HG03159 (cell line): ENCODE results near the gene CMC1.
"Not testable (repeated sequence)": the region's sequence is repeated elsewhere in the genome, so short reads cannot be mapped to it uniquely, and the experiment has no call there.

Experiments used
- ATAC-seq: cut with Tn5 transposase; IDR thresholded peaks from one replicate; pipeline ENCODE4 v1.9.1; 2021; ENCODE audit warnings: mild to moderate bottlenecking, moderate library complexity; ENCODE audit not compliant: unreplicated experiment

CMC1 gene, protein sequence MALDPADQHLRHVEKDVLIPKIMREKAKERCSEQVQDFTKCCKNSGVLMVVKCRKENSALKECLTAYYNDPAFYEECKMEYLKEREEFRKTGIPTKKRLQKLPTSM

DNA sequence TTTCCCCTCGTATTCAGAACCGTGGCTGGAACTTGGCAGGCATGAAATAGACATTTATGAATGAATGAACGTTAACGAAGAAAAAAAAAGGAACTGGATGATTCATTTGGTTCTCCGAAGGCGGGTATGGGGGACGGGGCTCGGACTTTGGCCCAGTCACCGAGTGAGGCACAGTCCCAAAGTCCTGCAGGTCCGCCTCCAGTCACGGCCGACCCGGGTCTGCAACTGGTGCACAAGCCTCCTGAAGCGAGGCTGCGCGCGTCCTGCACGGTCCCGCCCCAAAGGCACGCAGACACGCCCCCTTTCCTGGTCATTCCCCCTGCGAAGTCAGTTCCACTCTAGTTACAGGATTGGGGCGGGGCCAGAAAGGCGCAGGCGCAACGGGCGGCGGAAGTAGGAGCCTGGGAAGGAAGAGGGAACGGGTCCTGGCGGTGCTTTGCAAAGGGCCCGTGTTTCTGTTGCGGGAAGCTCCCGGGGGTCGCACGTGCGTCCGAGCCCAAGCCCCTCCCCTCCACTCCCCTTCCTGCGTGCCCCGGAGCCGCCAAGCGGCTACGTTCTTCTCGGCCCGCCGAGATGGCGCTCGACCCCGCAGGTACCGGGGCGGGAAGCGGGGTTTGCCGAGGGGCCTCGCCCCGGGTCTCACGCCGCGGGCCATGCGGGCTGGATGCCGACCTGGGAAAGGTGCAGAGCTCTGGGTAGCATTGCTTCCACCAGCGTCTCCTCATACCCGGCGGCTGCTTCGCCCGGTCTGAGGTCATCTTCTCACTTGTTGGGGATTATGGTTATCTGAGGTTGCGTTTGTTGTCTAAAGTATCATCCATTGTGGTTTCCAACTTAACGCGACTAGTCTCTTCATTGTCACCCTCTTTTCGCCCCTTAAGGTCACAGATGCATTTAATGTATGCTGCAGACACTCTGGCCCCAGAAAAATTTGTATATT is at the start of gene CMC1:
TSS of gene CMC1 (plus strand) at position 399 of the 940 bp plus-strand sequence. CDS start at position 574, 175 bp downstream.
- ATAC-seq: peak; percentile 97

DNA sequence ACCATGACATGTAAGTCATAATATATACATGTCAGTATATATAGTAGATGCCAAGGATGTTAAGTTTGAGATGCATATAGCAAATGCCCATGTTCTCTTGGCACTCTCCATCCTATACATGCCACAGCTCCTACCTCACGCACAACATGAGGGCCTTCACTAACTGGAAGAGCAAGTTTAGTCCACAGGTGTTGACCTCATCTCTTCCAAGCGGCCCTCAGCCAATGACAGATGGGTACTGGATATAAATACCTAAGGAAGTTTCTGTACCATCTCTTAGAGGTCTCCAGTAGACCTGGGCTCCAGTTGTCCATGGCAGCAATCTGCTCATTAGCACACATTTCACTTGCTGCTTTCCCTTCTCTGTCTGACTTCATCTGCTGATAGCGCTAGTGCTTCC is 43.3 kb upstream of the CMC1 start:
- no peak for ATAC-seq

DNA sequence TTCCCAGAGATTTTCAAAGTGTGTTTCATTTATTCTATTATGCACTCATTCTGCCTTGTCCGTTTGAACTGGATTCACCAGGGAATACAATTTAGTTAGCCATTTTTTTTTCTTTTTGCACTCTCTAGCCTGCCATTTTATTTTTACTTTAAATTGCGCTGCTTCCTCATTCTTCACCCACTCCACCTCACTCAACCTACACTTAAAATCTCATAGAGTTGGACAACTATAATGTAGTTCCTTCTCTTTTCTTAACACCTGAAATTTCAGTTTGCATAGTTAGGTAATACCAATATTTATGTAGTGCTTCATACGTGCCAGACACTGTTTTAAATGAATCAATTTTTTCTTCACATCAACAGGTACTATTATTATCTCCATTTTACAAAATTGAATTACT is 42.4 kb upstream of the CMC1 start:
- no peak for ATAC-seq

DNA sequence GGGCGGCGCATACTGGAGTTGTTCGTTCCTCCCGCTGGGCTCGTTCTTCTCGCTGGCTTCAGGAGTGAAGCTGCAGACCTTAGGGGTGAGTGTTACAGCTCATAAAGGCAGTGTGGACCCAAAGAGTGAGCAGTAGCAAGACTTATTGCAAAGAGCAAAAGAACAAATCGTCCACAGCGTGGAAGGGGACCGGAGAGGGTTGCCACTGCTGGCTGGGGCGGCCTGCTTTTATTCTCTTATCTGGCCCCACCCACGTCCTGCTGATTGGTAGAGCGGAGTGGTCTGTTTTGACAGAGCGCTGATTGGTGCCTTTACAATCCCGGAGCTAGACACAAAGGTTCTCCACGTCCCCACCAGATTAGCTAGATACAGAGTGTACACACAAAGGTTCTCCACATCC is 41.8 kb upstream of the CMC1 start:
- not testable (repeated sequence) for ATAC-seq

DNA sequence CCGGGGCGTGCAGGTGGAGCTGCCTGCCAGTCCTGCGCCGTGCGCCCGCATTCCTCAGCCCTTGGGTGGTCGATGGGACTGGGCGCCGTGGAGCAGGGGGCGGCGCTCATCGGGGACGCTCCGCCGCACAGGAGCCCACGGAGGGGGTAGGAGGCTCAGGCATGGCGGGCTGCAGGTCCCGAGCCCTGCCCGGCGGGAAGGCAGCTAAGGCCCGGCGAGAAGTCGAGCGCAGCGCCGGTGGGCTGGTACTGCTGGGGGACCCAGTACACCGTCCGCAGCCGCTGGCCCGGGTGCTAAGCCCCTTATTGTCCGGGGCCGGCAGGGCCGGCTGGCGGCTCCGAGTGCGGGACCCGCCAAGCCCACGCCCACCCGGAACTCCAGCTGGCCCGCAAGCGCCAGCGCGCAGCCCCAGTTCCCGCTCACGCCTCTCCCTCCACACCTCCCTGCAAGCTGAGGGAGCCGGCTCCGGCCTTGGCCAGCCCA is 41.0 kb upstream of the CMC1 start:
- not testable (repeated sequence) for ATAC-seq

DNA sequence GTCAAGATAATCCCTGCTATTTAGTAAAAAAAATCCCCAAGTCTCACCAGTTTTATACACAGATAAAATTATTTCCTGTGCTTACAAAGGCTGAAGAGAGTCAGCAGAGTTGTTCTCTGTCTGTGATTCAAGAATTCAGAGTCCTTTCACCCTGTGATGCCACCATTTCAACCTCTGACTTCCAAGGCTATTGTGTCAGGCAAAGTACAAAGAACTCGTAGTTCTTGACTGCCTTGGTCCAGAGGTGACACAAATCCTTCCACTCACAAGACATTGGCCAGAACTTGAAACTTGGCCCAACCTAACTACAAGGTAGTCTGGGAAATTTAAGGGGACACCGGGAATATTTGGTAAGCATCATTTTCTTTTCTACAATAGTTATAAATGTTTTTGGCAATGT is 34.9 kb upstream of the CMC1 start:
- ATAC-seq: no peak

DNA sequence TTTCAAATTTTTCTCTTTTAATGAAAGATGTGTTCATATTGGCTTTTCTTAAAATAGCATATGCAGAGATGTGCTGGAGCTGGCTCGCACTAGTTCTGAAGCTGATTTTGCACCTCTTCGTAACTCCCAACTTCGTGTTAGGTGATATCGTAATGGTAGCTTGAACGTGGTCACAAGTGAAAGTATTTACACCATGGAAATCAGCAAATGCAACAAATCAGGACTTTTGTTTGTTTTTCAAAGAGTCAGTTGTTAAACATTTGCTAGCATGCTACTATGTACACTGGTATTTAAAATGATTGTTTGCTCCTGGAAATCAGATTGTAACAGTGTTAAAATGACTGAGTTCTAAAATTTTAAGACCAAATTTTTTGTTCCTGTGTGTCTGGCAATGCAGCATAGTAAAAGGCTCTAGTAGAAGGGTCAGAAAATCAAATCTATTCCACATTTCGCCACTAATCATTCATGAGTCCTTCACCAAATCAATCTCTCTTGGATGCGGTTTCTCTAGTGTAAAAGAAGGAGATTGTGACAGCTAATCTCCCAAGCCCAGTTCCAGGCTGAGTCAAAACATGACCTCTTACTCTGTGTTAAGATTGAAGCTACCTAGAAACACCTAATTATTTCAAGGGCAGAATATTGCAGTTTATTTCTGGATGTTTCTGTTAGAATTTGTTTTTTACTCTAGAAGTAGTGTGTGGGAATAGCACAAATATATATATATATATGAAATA is 34.3 kb upstream of the CMC1 start:
- no peak for ATAC-seq

DNA sequence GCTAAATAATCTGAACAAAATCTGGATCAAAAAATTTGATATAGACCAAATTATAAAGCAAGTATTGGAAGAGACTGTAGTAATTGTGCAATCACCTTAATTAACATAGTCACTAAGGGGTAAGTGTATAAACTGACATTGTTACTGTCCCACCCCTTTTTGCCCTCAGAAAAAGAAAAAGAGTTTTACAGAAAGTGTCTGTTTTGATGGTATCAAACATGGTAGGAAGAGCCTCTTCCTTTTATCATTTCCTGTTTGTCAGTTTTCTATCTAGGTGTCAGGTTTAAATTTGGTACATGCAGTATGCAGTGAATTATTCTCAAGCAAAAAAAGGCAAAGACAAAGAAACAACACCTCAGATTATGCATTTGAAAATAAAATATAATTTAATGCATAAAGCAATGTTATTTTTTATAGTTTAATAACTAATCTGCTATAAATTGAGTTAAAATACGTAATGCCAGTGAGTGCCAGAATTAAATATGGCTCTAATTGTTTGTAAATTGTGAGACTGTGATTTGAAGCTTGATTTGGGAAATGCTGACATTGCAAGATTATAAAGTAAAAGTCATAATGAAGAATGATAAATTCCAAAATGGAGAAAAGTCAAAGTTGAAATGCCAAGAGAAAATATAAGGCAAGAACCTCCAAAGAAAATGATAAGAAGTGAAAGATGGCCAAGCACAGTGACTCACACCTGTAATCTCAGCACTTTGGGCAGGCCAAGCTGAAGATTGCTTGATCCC is 30.3 kb upstream of the CMC1 start:
- no peak for ATAC-seq

DNA sequence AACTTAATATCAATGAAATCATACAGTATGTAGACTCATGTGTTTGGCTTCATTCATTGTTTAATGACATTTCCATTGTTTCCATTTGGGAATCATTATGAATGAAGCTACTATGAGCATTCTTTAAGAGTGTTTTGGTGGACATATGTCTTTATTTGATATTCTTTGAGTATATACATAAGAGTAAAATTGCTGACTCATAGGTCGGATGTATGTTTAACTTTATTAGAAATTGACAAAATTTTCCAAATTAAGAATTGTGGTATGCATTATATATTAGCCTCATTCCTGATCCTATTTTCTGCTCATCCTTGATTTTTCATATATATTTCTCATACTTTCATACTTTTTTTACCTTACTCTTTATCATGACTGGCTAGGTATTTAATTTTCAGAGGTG is 28.7 kb upstream of the CMC1 start:
- no peak for ATAC-seq

DNA sequence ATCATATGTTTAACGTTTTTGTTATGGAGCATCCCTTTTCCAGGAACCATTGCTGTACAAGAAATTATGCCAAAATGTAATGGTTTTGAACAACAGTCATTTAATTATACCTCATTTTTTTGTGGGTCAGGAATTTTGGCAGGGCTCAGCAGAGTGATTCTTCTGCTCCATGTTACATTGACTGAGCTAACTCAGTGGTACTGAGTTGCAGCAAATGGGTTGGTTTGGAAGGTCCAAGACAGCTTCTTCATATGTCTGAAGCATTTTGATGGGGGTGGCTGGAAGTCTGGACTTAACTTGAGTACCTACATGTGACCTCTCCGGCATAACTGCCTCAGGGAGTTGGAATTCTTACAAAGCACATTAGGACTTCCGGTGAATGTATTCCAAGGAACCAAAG is 26.0 kb upstream of the CMC1 start:
- no peak for ATAC-seq

DNA sequence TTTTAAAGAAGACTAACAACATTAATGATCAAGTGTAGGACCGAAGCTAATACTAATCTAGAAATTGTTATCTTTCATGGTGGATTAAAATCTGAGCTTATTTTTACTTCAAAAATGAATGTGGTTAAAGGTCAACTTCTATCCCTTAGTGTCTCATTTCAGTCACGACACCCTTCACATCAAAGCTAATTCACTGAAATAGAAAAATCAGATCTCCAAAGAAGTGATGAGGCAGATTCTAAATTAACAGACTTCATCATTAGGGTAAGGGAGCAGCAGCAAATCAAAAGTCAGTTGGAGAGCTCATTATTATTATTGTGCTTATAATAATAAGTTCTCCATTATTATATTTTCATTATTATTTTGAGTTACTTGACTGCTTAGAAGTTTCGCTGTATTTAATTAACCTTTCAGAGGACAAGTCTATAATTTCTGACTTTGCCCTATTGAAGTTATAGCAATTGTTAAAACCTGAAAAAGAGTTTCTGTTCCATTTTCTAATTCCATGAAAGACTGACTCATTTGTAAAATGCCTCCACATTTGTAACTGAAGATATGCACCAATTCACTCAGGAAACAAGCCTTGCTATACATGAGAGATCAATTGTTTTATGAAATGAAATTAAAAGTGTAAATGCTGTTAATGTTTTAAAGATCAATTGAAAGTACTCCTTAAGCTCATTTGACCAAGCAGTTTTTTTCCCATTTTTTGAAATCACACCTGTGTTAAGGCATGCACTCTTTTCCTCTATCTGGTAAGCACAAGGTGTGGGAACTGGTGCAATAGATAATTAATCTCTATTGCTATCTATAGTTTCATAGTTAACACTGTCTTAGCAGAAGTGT is 23.1 kb upstream of the CMC1 start:
- peak; percentile 71 for ATAC-seq

DNA sequence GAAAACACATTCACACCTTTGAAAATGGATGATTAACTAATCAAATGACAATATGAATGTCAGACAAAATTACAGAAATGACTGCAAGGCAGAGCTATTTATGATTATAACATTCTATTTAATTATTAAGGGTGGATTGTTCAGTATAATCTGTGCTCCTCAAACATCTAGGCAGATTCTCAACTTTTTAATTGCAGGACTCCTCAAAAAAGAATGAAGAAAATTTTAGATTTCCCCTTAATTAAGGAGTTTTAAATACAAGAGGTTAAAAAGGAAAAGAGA is 22.6 kb upstream of the CMC1 start:
- no peak for ATAC-seq

DNA sequence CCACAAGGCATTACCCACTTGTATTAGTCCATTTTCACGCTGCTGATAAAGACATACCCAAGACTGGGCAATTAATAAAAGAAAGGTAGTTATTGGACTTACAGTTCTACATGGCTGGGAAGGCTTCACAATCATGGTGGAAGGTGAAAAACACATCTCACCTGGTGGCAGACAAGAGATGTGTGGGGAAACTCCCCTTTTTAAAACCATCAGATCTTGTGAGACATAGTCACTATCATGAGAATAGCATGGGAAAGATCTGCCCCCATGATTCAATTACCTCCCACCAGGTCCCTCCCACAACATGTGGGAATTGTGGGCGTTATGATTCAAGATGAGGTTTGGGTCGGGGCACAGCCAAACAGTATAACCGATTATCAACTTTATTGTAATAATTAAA is 17.0 kb upstream of the CMC1 start:
- ATAC-seq: no peak

DNA sequence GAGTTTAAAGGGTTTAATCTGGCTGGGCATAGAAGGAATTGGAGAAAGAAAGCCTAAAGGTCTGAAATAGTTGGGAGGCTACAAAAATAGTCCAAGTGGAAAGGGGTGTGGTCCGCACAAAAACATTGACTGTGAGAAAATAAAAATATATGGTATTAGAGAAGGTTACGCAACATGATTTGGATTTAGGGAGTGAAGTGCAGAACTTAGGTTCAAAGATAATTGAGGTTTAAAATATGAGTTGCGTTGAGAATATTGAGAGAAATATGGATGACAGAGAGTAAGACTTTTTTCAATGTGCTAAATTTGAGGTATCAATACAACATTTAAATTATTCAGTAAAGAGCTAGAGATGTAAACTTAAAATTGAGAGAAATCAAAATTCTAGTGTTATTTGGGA is 15.4 kb upstream of the CMC1 start:
- no peak for ATAC-seq

DNA sequence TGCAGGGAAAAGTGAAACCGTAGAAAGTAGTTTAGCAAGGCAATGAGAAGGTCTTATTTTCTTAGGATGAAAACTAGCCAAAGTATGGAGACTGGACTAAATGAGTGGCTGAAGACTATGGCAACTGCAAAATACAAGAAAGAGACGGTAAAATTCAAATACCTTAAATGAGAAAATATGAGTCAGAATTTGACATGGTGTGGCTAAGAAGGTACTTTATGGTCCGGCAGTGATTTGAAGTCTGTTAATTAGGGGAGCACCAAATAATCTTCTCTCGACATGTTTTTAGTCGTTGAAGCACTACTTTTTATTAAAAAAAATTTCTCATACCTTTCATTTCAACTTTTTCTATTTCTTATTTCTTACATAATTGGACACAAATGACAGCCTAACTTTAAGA is 12.8 kb upstream of the CMC1 start:
- ATAC-seq: no peak

DNA sequence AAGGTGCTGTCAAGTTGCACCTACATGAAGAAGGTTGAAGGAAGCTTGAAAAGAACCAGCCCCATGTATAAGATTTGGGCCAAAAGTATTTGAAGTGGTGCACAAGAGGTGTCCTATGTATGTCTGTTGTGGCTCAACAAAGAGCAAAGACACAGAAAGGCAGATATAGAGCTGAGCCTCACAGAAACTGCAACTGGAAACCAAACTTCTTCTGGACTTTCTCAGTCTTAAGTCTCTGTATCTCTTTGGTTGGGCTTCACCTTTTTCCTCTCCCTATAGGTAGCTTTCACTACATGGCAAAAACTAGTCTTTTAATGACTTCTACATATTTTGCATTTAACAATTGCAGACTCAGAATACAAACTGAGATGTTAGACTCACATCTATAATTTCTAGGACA is 8.8 kb upstream of the CMC1 start:
- ATAC-seq: peak; percentile 60

DNA sequence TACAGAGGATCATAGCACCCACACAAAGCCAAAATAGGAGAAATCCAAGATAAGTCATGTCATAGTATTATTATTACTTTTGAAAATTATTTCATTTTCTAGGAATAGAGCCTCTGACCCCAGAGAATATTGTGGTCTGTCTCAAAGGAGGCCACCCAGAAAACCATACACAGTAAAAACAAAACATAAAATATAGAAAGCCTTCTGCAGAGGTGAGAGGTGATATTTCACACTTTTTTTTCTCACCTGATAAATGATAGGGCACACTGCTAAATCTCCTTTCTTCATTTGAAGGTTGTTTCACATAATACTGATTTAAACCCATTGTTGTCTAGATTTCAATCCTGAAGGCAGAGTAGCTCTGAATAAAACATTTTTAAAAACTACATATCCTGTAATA is 7.0 kb upstream of the CMC1 start:
- ATAC-seq: no peak

DNA sequence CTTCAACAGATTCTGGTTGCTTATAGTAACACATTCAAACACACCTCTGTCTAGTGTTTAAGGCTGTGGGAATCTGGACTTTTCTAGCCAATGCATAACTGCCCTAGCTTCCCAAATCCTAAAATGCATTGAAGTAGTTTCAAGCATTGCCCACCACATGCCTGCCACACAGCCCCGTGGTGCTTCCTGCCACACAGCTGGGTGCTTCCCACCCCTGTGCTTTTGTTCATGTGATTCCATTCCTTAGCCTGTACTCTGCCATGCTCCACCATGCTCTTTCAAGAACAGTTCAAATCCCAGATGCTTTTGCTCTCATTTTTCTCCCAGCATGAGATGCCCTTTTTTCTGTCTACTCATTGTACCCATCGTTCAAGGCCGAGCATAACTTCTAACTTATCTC is 2.3 kb upstream of the CMC1 start:
- ATAC-seq: no peak

DNA sequence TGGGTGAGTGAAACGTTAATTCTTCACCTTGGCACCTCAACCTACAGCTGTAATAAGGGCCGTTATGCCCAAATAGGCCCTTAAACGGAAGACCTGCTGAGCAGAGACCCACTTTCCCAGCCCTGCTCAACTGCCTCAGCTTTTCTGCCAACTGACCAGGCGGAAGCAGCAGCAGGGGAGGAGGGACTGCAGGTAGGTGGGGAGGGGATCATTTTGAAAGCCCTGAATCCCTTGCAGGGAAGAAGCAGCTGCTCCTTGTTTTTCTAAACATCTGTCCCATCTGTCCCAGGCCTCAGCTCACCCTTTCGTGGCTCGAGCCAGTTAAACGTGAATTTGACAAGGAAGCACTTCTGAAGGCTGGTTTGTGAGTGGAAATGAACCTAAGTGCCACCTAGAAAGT is 978 bp upstream of the CMC1 start:
- ATAC-seq: no peak

DNA sequence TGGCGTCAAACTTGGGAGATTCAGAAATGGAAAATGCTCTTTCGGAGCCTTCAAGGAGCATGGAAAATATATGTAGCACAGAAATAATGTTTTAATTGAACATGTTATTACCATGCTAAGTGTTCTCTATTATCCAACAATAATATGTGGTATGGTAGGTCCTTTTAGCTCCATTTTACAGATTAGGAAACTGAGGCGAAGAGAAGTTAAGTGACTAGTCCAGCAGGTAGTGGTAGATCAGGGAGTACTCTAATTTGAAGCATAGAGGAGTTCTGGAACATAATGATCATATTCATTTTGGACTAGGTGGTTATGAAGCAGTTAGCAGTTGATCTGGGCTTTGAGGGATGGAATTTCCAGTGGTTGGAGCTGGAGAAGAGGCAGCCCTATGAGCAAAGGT is 1.1 kb downstream of the CMC1 start:
- no peak for ATAC-seq
